K562 (cell line): Measurements from ENCODE around the gene RAVER2.

ENCODE experiments used
- KLF6 ChIP-seq: fragments of 250-450 bp; sonication (Bioruptor Pico); IDR thresholded peaks from 2 replicates; pipeline ENCODE4 v1.4.0; 2020; ENCODE audit warnings: mild to moderate bottlenecking, moderate library complexity, borderline replicate concordance
- MEF2A ChIP-seq: IDR thresholded peaks from 2 replicates; pipeline ENCODE4 v1.6.1; 2011; ENCODE audit warnings: low read depth, mild to moderate bottlenecking, low read length, moderate library complexity; ENCODE audit not compliant: control insufficient read depth
- POLR2A ChIP-seq: fragments of 450-650 bp; conservative IDR thresholded peaks from 2 replicates; pipeline ENCODE4 v1.6.1; 2016
- ZNF121 ChIP-seq: sonication (generic); formaldehyde crosslinking; conservative IDR thresholded peaks from 2 replicates; pipeline ENCODE4 v1.8.0; 2022; ENCODE audit warnings: missing genetic modification reagents
- TF ChIP-seq, protein P1 (sequence below), 3 experiments: IDR thresholded peaks in 2 of 3; conservative IDR thresholded peaks in 1 of 3; 2 replicates each; pipeline ENCODE4 v1.5.1; 2011 to 2012; ENCODE audit warnings: low read length in 3 of 3, mild to moderate bottlenecking in 3 of 3, control low read depth in 2 of 3, improper control_type of control experiment in 1 of 3, inconsistent platforms in 1 of 3, low read depth in 1 of 3, mixed read lengths in 1 of 3, moderate library complexity in 1 of 3; ENCODE audit not compliant: insufficient read depth in 2 of 3

DNA sequence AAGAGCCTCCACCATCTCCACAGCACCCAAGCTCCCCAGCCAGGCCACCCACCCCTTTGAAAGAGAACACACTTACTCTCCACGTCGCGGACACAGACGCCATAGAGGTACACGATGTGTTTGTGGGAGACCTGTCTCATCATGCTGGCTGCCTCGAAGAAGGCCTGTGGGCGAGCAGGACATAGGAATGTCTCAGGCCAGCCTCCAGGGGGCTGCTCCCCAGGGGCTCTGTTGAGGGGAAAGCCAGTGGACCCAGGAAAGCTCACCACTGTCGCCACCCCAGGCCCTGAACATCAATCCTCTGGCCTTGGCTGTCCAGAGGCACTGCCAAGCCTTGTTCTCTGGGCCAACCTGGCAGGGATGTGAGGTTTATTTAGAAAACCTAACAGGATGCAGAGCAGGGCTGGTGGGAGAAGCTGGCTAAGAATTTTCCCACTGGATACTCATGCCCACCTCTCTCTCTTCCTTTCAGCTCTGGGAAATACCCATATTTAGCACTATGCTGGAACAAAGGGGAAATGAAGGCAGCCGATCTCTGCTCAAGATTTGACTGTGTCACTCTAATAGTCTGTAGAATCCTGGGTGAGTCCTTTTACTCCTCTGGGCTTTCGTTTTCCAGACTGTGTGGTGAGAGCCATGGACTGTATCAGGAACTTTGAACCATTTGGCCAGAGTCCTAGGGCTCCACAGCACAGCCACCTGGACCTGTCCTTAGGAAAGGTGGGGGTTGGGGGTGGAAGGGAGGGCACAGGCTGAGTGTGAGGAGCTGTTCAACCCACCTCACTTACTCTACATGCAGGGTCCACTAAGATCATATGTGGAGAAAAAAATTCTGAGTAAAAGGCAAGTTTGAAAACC is 101.9 kb downstream of the RAVER2 start:
- TF ChIP-seq, protein P1, sequence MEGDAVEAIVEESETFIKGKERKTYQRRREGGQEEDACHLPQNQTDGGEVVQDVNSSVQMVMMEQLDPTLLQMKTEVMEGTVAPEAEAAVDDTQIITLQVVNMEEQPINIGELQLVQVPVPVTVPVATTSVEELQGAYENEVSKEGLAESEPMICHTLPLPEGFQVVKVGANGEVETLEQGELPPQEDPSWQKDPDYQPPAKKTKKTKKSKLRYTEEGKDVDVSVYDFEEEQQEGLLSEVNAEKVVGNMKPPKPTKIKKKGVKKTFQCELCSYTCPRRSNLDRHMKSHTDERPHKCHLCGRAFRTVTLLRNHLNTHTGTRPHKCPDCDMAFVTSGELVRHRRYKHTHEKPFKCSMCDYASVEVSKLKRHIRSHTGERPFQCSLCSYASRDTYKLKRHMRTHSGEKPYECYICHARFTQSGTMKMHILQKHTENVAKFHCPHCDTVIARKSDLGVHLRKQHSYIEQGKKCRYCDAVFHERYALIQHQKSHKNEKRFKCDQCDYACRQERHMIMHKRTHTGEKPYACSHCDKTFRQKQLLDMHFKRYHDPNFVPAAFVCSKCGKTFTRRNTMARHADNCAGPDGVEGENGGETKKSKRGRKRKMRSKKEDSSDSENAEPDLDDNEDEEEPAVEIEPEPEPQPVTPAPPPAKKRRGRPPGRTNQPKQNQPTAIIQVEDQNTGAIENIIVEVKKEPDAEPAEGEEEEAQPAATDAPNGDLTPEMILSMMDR (IDR thresholded peaks at IDR 0.05 in 2 of 3, conservative IDR thresholded peaks at IDR 0.05 in 1 of 3; ENCODE audit: insufficient read depth in 2 of 3, low read depth in 1 of 3, low read length in 3 of 3), result no peak
- no peak for TF ChIP-seq POLR2A
- no peak for TF ChIP-seq MEF2A
- TF ChIP-seq KLF6 (CRISPR knock-in tag), result no peak
- TF ChIP-seq ZNF121 (CRISPR knock-in tag), result no peak
